T-helper 17 cell (primary cell): Measurements from ENCODE around the gene ME1. TPM values are rescaled to one million over a fixed set of nuclear protein-coding genes. Genes with fewer than 3 reads are reported as not detected.
"Not testable (repeated sequence)": the region's sequence is repeated elsewhere in the genome, so short reads cannot be mapped to it uniquely, and the experiment has no call there.

Experiments used
- ATAC-seq: fragments of 150-1000 bp; cut with Tn5 transposase; 2 replicates; pipeline ENCODE4 v1.10.0; 2021; ENCODE audit warnings: mild to moderate bottlenecking, moderate library complexity
- DNase-seq, 3 donors: peaks; one replicate each; pipeline versions ENCODE4 v3.0.0 to v3.0.0-alpha.2; 2020 to 2021
- H3K9me3 ChIP-seq: one replicate; pipeline ENCODE4 v1.7.0; 2013; ENCODE audit warnings: low read length, mild to moderate bottlenecking; ENCODE audit not compliant: control insufficient read depth, poor library complexity, severe bottlenecking
- H3K27ac Mint-ChIP-seq: one replicate; pipeline ENCODE4 v1.8.0; 2022; ENCODE audit warnings: mild to moderate bottlenecking, moderate library complexity, mixed read lengths
- H3K27me3 Mint-ChIP-seq: one replicate; pipeline ENCODE4 v1.8.0; 2022; ENCODE audit warnings: mixed read lengths
- H3K36me3 Mint-ChIP-seq: one replicate; pipeline ENCODE4 v1.8.0; 2022; ENCODE audit warnings: low read depth, mixed read lengths
- H3K4me1 Mint-ChIP-seq: one replicate; pipeline ENCODE4 v1.8.0; 2022; ENCODE audit warnings: mild to moderate bottlenecking, mixed read lengths
- H3K4me3 Mint-ChIP-seq: one replicate; pipeline ENCODE4 v1.8.0; 2022; ENCODE audit warnings: mild to moderate bottlenecking, moderate library complexity, mixed read lengths
- total RNA-seq, 4 donors: library from RNA in 2 of 4; stranded (reverse) in 2 of 4; gene quantifications; one replicate each; pipeline ENCODE4 v1.2.3 and lab custom pipeline; 2022 to 2026

ME1 gene
- total RNA-seq, 2 donors from 2014 or later: 0.97 TPM; not detected in 1

GRCh38 chr6:83310046-83310445, 120.8 kb downstream of the ME1 start:
- no peak overlapping the region for H3K4me3 Mint-ChIP-seq
- H3K9me3 ChIP-seq: no peaks in the 10 kb centered on the region
- no peaks in the 10 kb centered on the region for H3K36me3 Mint-ChIP-seq
- DNase-seq (no peak), ATAC-seq (no peak)
- peaks cover 5% of the 10 kb centered on the region for H3K27me3 Mint-ChIP-seq
- H3K4me1 Mint-ChIP-seq: peaks cover 18% of the 10 kb centered on the region
- H3K27ac Mint-ChIP-seq: peak overlapping the region; percentile 89

GRCh38 chr6:83309344-83309743, 121.5 kb downstream of the ME1 start:
- ATAC-seq (no peak), DNase-seq (no peak)
- no peaks in the 10 kb centered on the region for H3K9me3 ChIP-seq
- Mint-ChIP-seq H3K27me3 (peaks cover 6% of the 10 kb centered on the region), H3K36me3 (no peaks in the 10 kb centered on the region), H3K4me3 (peak overlapping the region; percentile 7), H3K4me1 (peaks cover 15% of the 10 kb centered on the region), H3K27ac (peak overlapping the region; percentile 89)

DNA sequence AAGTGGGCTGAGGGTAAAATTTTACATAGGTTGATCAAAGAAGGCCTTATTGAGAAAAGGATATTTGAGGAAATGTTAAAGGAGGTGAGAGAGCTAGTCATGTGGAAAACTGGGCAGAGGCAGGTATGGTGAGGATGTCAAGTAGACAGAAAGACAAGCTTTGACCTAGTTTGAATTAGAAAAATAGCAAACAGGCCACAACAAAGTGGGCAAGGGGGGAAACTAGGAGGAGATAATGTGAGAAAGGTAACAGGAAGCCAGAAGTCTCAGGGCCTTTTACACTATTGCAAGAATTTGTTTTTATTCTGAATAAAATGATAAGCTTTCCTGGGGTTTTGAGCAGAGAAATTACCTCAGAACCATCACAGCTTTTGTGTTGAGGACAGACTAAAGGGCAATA, 122.0 kb downstream of the ME1 start:
- H3K4me1 Mint-ChIP-seq: peaks cover 15% of the 10 kb centered on the region
- H3K9me3 ChIP-seq: no peaks in the 10 kb centered on the region
- peaks cover 6% of the 10 kb centered on the region for H3K27me3 Mint-ChIP-seq
- no peak overlapping the region for H3K4me3 Mint-ChIP-seq
- no peak for DNase-seq
- no peaks in the 10 kb centered on the region for H3K36me3 Mint-ChIP-seq
- H3K27ac Mint-ChIP-seq: peak overlapping the region; percentile 89
- peak; percentile 89 for ATAC-seq

DNA sequence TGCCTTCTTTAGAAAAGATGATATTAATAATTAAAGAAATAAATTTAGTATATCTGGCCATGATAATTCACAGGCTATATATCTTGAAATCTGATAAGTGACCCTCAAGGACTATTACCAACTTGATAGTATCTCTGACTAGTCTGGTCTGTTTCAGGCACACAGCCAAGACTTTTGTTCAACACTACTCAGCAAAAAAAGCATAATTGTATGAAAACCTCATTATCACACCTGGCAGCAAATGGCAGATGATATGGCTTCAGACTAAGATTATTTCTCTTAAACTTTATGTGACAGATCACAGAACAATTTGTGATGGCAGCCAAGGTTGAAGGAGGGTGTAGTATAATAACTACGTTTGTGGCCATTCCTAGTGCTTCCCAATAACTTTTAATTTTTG, 123.0 kb downstream of the ME1 start:
- H3K27me3 Mint-ChIP-seq: peaks cover 6% of the 10 kb centered on the region
- H3K36me3 Mint-ChIP-seq: no peaks in the 10 kb centered on the region
- no peak overlapping the region for H3K4me3 Mint-ChIP-seq
- DNase-seq (no peak), ATAC-seq (no peak)
- no peaks in the 10 kb centered on the region for H3K9me3 ChIP-seq
- peak overlapping the region; percentile 32 for H3K27ac Mint-ChIP-seq
- H3K4me1 Mint-ChIP-seq: peaks cover 13% of the 10 kb centered on the region

- no peak overlapping the region for H3K4me3 Mint-ChIP-seq
- ATAC-seq (no peak), DNase-seq (no peak)
- H3K4me1 Mint-ChIP-seq: peaks cover 2% of the 10 kb centered on the region
- H3K27ac Mint-ChIP-seq: no peak overlapping the region
- H3K27me3 Mint-ChIP-seq: peaks cover 10% of the 10 kb centered on the region
- H3K36me3 Mint-ChIP-seq: no peaks in the 10 kb centered on the region
- H3K9me3 ChIP-seq: no peaks in the 10 kb centered on the region
Observed at GRCh38 chr6:83303426-83303825, 127.4 kb downstream of the ME1 start.

- ATAC-seq: no peak
Observed at GRCh38 chr6:83294676-83295075, 136.2 kb downstream of the ME1 start.

DNA sequence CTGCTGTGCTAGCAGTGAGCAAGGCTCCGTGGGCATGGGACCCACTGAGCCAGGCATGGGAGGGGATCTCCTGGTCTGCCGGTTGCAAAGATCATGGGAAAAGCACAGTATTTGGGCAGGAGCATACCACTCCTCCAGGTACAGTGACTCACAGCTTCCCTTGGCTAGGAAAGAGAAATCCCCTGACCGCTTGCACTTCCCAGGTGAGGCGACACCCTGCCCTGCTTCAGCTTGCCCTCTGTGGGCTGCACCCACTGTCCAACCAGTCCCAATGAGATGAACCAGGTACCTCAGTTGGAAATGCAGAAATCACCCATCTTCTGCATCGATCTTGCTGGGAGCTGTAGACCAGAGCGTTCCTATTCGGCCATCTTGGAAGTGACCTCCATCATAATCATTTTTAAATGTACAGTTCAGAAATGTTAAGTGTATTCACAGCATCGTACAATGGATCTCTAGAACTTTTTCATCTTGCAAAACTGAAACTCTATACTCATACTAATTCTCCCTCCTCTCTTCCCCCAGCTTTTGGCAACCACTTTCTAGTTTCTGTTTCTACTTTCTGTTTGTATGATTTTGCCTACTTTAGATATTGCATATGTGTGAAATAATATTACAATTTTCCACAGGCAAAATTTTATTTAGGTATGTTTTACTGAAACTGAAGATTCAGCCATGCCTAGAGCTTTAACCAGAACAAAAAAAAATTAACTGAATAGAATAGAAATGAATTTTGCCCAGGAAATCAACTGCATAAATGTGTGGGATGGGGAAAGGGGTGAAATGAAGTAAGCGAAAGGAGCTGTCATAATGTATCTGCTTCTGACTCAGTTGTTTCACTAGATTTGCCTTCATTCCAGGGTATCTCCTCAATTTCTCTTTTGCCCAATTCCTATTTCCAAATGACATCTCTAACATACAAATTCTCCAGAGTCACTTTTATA, 137.7 kb downstream of the ME1 start:
- DNase-seq (no peak), ATAC-seq (no peak)
- Mint-ChIP-seq H3K27me3 (no peaks in the 10 kb centered on the region), H3K4me1 (no peaks in the 10 kb centered on the region), H3K4me3 (peak overlapping the region; percentile 59), H3K36me3 (peaks cover 2% of the 10 kb centered on the region), H3K27ac (no peak overlapping the region)
- no peaks in the 10 kb centered on the region for H3K9me3 ChIP-seq

More at GRCh38 chr6:83294676-83295075, 136.2 kb downstream of the ME1 start:
- Mint-ChIP-seq H3K36me3 (peaks cover 2% of the 10 kb centered on the region), H3K27me3 (no peaks in the 10 kb centered on the region), H3K4me3 (no peak overlapping the region), H3K4me1 (no peaks in the 10 kb centered on the region), H3K27ac (no peak overlapping the region)
- no peaks in the 10 kb centered on the region for H3K9me3 ChIP-seq
- DNase-seq: no peak

GRCh38 chr6:83287298-83287697, 143.6 kb downstream of the ME1 start:
- not testable (repeated sequence) for H3K36me3 Mint-ChIP-seq, H3K4me1 Mint-ChIP-seq, H3K4me3 Mint-ChIP-seq, H3K27ac Mint-ChIP-seq, H3K9me3 ChIP-seq, DNase-seq, ATAC-seq, H3K27me3 Mint-ChIP-seq

- H3K9me3 ChIP-seq: no peaks in the 10 kb centered on the region
- H3K36me3 Mint-ChIP-seq: no peaks in the 10 kb centered on the region
- ATAC-seq (no peak), DNase-seq (no peak)
- H3K4me1 Mint-ChIP-seq: no peaks in the 10 kb centered on the region
- no peak overlapping the region for H3K27ac Mint-ChIP-seq
- no peaks in the 10 kb centered on the region for H3K27me3 Mint-ChIP-seq
- H3K4me3 Mint-ChIP-seq: no peak overlapping the region
Observed at GRCh38 chr6:83285917-83286316, 144.9 kb downstream of the ME1 start.

DNA sequence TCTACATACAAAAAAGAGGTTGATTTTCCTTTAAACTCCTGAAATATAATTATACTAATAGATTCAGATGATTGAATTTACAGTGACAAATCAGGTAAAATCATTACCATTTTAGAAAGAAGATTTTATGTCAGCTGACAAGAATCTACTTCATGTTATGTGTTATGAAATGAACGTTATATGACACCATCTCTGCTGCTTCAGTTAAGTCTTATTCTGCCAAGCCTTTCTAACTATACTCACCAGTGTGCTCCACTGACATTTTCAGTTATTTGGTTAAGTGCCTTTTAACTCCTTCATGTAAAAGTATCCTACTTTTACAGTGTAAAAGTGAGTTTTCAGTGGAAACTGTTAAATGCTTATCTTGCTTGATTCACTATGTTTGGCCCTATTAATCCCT, 157.3 kb downstream of the ME1 start:
- H3K36me3 Mint-ChIP-seq: no peaks in the 10 kb centered on the region
- H3K4me1 Mint-ChIP-seq: no peaks in the 10 kb centered on the region
- no peak for ATAC-seq
- no peaks in the 10 kb centered on the region for H3K9me3 ChIP-seq
- DNase-seq: no peak
- no peak overlapping the region for H3K4me3 Mint-ChIP-seq
- H3K27ac Mint-ChIP-seq: no peak overlapping the region
- peaks cover 16% of the 10 kb centered on the region for H3K27me3 Mint-ChIP-seq

GRCh38 chr6:83270971-83271719, 159.7 kb downstream of the ME1 start:
- Mint-ChIP-seq H3K4me3 (no peak overlapping the region), H3K27ac (no peak overlapping the region), H3K4me1 (no peaks in the 10 kb centered on the region), H3K36me3 (no peaks in the 10 kb centered on the region), H3K27me3 (peaks cover 16% of the 10 kb centered on the region)
- no peaks in the 10 kb centered on the region for H3K9me3 ChIP-seq
- DNase-seq (no peak), ATAC-seq (no peak)

DNA sequence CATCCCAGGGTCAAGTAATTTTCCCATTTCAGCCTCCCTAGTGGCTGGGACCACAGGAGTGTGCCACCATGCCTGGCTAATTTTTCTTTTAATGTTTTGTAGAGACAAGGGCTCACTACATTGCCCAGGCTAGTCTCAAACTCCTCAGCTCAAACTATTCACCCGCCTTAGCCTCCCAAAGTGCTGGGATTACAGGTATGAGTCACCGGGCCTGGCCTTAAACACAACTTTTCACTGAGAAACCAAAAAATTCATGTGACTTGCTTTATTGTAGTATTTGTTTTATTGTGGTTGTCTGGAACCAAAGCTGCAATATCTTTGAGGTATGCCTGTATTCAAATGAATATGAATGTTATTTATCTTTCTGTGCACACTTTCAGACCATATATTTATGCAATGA, 165.5 kb downstream of the ME1 start:
- ATAC-seq: no peak
- H3K9me3 ChIP-seq: no peaks in the 10 kb centered on the region
- H3K36me3 Mint-ChIP-seq: no peaks in the 10 kb centered on the region

DNA sequence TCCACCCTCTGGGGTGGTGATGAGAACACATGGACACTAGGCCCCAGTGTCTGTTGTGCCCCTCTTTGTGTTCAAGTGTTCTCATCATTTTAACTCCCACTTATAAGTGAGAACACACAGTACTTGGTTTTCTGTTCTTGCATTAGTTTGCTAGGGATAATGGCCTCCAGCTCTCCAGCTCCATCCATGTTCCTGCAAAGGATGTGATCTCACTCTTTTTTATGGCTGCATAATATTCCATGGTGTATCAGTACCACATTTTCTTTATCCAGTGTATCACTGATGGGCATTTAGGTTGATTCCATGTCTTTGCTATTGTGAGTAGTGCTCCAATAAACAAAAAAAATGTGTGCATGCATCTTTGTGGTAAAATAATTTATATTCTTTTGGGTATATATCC, 170.3 kb downstream of the ME1 start:
- ATAC-seq (no peak), DNase-seq (no peak)
- H3K27me3 Mint-ChIP-seq: peaks cover 6% of the 10 kb centered on the region
- H3K27ac Mint-ChIP-seq: no peak overlapping the region
- no peak overlapping the region for H3K4me3 Mint-ChIP-seq
- H3K36me3 Mint-ChIP-seq: no peaks in the 10 kb centered on the region
- no peaks in the 10 kb centered on the region for H3K4me1 Mint-ChIP-seq
- no peaks in the 10 kb centered on the region for H3K9me3 ChIP-seq

More for the DNA sequence above, 165.5 kb downstream of the ME1 start:
- no peak overlapping the region for H3K27ac Mint-ChIP-seq
- no peak for DNase-seq
- H3K4me1 Mint-ChIP-seq: no peaks in the 10 kb centered on the region
- peaks cover 6% of the 10 kb centered on the region for H3K27me3 Mint-ChIP-seq
- no peak overlapping the region for H3K4me3 Mint-ChIP-seq
